Esophagus squamous epithelium (tissue), 4 donors: ENCODE results near the gene ZEB1.

Experiments
- CTCF ChIP-seq, 6 experiments: fragments of 450-650 bp in 4 of 6; fragments of 200-600 bp in 2 of 6; sonication (generic) in 2 of 6; IDR thresholded peaks; one replicate each; pipeline ENCODE4 v1.5.1; 2016 to 2019; ENCODE audit warnings: antibody characterized with exemption in 6 of 6, mild to moderate bottlenecking in 4 of 6, moderate library complexity in 4 of 6
- POLR2A ChIP-seq, 4 donors: fragments of 450-650 bp; IDR thresholded peaks; one replicate each; pipeline ENCODE4 v1.6.1; 2017; ENCODE audit warnings: antibody characterized with exemption in 4 of 4, mild to moderate bottlenecking in 4 of 4, moderate library complexity in 3 of 4

- no peak for TF ChIP-seq CTCF (IDR thresholded peaks at IDR 0.05)
- no peak for TF ChIP-seq POLR2A (IDR thresholded peaks at IDR 0.05)
Observed at GRCh38 chr10:31424473-31424872, 105.5 kb downstream of the ZEB1 start.
